K562 (cell line): ENCODE measurements around the gene CEP95. TPM values are rescaled to one million over a fixed set of nuclear protein-coding genes. Genes with fewer than 3 reads are reported as not detected.

Source experiments
- ATF2 ChIP-seq: sonication (generic); formaldehyde crosslinking; IDR thresholded peaks from 2 replicates; pipeline ENCODE4 v1.8.1; 2022; ENCODE audit warnings: missing genetic modification reagents
- BMI1 ChIP-seq: fragments of 150-350 bp; IDR thresholded peaks from 2 replicates; pipeline ENCODE4 v1.6.1; 2014; ENCODE audit warnings: low read length
- ELK3 ChIP-seq: fragments of 450-650 bp; formaldehyde crosslinking; IDR thresholded peaks from 2 replicates; pipeline ENCODE4 v1.4.0; 2020; ENCODE audit warnings: mild to moderate bottlenecking
- ESRRB ChIP-seq: fragments of 250-450 bp; sonication (Bioruptor Pico); IDR thresholded peaks from 2 replicates; pipeline ENCODE4 v1.5.0; 2020; ENCODE audit warnings: mild to moderate bottlenecking, moderate library complexity, borderline replicate concordance
- ETS2 ChIP-seq: IDR thresholded peaks from 2 replicates; pipeline ENCODE4 v1.6.1; 2016; ENCODE audit warnings: borderline replicate concordance, missing genetic modification characterization, mild to moderate bottlenecking, moderate library complexity, missing compliant biosample characterization; ENCODE audit not compliant: poor library complexity, severe bottlenecking
- FOXO4 ChIP-seq: fragments of 450-650 bp; formaldehyde crosslinking; IDR thresholded peaks from 2 replicates; pipeline ENCODE4 v1.4.0; 2020; ENCODE audit warnings: mild to moderate bottlenecking, moderate library complexity
- GABPB2 ChIP-seq: fragments of 250-450 bp; sonication (Bioruptor Pico); conservative IDR thresholded peaks from 2 replicates; pipeline ENCODE4 v1.5.1; 2021; ENCODE audit warnings: mild to moderate bottlenecking
- GATA2 ChIP-seq: sonication (generic); formaldehyde crosslinking; IDR thresholded peaks from 2 replicates; pipeline ENCODE4 v1.4.0; 2020; ENCODE audit warnings: mild to moderate bottlenecking, missing genetic modification reagents
- HEY1 ChIP-seq: fragments of 250-450 bp; sonication (Bioruptor Pico); IDR thresholded peaks from 2 replicates; pipeline ENCODE4 v1.5.0; 2020; ENCODE audit warnings: mild to moderate bottlenecking, moderate library complexity, borderline replicate concordance
- IRF1 ChIP-seq: sonication (generic); formaldehyde crosslinking; IDR thresholded peaks from 2 replicates; pipeline ENCODE4 v1.8.0; 2022; ENCODE audit warnings: missing genetic modification reagents, mild to moderate bottlenecking, borderline replicate concordance
- MECOM ChIP-seq: fragments of 250-450 bp; sonication (Bioruptor Pico); IDR thresholded peaks from 2 replicates; pipeline ENCODE4 v1.8.0; 2022; ENCODE audit warnings: inconsistent platforms
- NFIC ChIP-seq: fragments of 450-650 bp; IDR thresholded peaks from 2 replicates; pipeline ENCODE4 v1.6.1; 2017; ENCODE audit warnings: mild to moderate bottlenecking, inconsistent platforms
- SMARCE1 ChIP-seq: fragments of 450-650 bp; IDR thresholded peaks from 2 replicates; pipeline ENCODE4 v1.7.1; 2016; ENCODE audit warnings: mild to moderate bottlenecking
- SRSF1 ChIP-seq: fragments of 200-400 bp; formaldehyde crosslinking; IDR thresholded peaks from 2 replicates; pipeline ENCODE4 v1.6.1; 2017; ENCODE audit warnings: mild to moderate bottlenecking, low read depth, low read length, moderate library complexity
- TCF15 ChIP-seq: fragments of 250-450 bp; sonication (Bioruptor Pico); IDR thresholded peaks from 2 replicates; pipeline ENCODE4 v1.8.0; 2022; ENCODE audit warnings: moderate library complexity, mild to moderate bottlenecking, inconsistent platforms
- TEAD1 ChIP-seq, 2 experiments: fragments of 450-650 bp in 1 of 2; sonication (generic) in 1 of 2; formaldehyde crosslinking; IDR thresholded peaks; 2 replicates each; pipeline versions ENCODE4 v1.4.0 to v1.8.0; 2020 to 2022; ENCODE audit warnings: mild to moderate bottlenecking in 2 of 2, missing genetic modification reagents in 1 of 2
- THRB ChIP-seq: fragments of 450-650 bp; formaldehyde crosslinking; conservative IDR thresholded peaks from 2 replicates; pipeline ENCODE4 v1.4.0; 2022; ENCODE audit warnings: mild to moderate bottlenecking, missing genetic modification characterization
- TRIM28 ChIP-seq: fragments of 450-650 bp; IDR thresholded peaks from 2 replicates; pipeline ENCODE4 v1.6.1; 2017
- VEZF1 ChIP-seq: fragments of 200-800 bp; sonication (Bioruptor generic); IDR thresholded peaks from 2 replicates; pipeline ENCODE4 v1.6.1; 2017; ENCODE audit warnings: missing genetic modification characterization, missing compliant biosample characterization
- ZNF24 ChIP-seq: fragments of 450-650 bp; IDR thresholded peaks from 2 replicates; pipeline ENCODE4 v1.6.1; 2016
- ZNF644 ChIP-seq: fragments of 200-800 bp; sonication (Bioruptor generic); IDR thresholded peaks from 2 replicates; pipeline ENCODE4 v1.6.1; 2016; ENCODE audit warnings: low read depth, missing genetic modification characterization, missing compliant biosample characterization
- ZNF830 ChIP-seq: fragments of 250-450 bp; sonication (Bioruptor Pico); IDR thresholded peaks from 2 replicates; pipeline ENCODE4 v1.5.0; 2021; ENCODE audit warnings: mild to moderate bottlenecking
- polyA plus RNA-seq, 8 experiments: library from polyadenylated mRNA; depleted of rRNA in 4 of 8; stranded (reverse) in 5 of 8; unstranded in 3 of 8; fragments of >200 nt; fragmentation: Nextera tagmentation in 2 of 8; fragmentation: Illumina TruSeq in 1 of 8; extraction: Ambion mirVana in 2 of 8; extraction: Trizol in 1 of 8; gene quantifications; 2 replicates each; pipeline versions ENCODE4 v1.2.1 to v1.2.3, GENCODE V29; 2011 to 2014; ENCODE audit warnings: inconsistent platforms in 1 of 8, missing spikeins in 1 of 8
- total RNA-seq, 7 experiments: library from RNA; depleted of rRNA in 6 of 7; stranded (reverse); fragments of >200 nt in 6 of 7; fragmentation: Illumina TruSeq in 2 of 7; extraction: Trizol in 2 of 7; gene quantifications; 2 replicates each; pipeline versions ENCODE4 v1.2.1 to v1.2.3, GENCODE V29; 2011 to 2021; ENCODE audit warnings: low replicate concordance in 1 of 7

CEP95 gene
- total and polyA plus RNA-seq, 9 of the 15 experiments (the other 6 are each of a cell fraction or from before 2014, with no cell fraction given) = 26.7 to 80.7 (median 56.9) TPM

- TF ChIP-seq ETS2 (no peak), FOXO4 (CRISPR knock-in tag) (no peak), ESRRB (no peak), ATF2 (CRISPR knock-in tag) (no peak), NFIC (peak; percentile 63), ELK3 (no peak), HEY1 (CRISPR knock-in tag) (no peak), GATA2 (CRISPR knock-in tag) (peak; percentile 48), ZNF830 (CRISPR knock-in tag) (no peak), ZNF644 (tag) (no peak), IRF1 (no peak), THRB (CRISPR knock-in tag) (no peak), SMARCE1 (no peak), SRSF1 (no peak), TCF15 (CRISPR knock-in tag) (0 out of 2 replicates have a peak, but pooled peaks have one; percentile 20), BMI1 (no peak), VEZF1 (CRISPR knock-in tag) (no peak), ZNF24 (no peak), MECOM (CRISPR knock-in tag) (no peak), TRIM28 (no peak), GABPB2 (CRISPR knock-in tag) (no peak), TEAD1 (CRISPR knock-in tag; IDR thresholded peaks at IDR 0.05) (0 out of 4 replicates have a peak, but pooled peaks of 1 of the 2 experiments have one; percentile 13)
These were observed 27.0 kb downstream of the CEP95 start (continued) for GRCh38 chr17:64533784-64534183.
